Breast epithelium (tissue), 3 donors: ENCODE results near the gene DYNC2LI1.

Experiments
- CTCF ChIP-seq, 3 donors: fragments of 450-650 bp; IDR thresholded peaks; one replicate each; pipeline ENCODE4 v1.5.1; 2016 to 2017; ENCODE audit warnings: antibody characterized with exemption in 3 of 3, mild to moderate bottlenecking in 3 of 3, moderate library complexity in 3 of 3
- POLR2A ChIP-seq: fragments of 450-650 bp; IDR thresholded peaks from one replicate; pipeline ENCODE4 v1.6.1; 2016; ENCODE audit warnings: antibody characterized with exemption, mild to moderate bottlenecking, moderate library complexity
- POLR2AphosphoS5 ChIP-seq, 3 donors: sonication (generic); formaldehyde crosslinking; IDR thresholded peaks; one replicate each; pipeline ENCODE4 v1.6.1; 2017; ENCODE audit warnings: antibody characterized with exemption in 3 of 3

GRCh38 chr2:43791035-43791765 is 17.4 kb downstream of the DYNC2LI1 start:
- TF ChIP-seq CTCF (IDR thresholded peaks at IDR 0.05) (no peak), POLR2AphosphoS5 (IDR thresholded peaks at IDR 0.05) (no peak), POLR2A (no peak)
